K562 (cell line): ENCODE measurements around the gene RNF224. TPM values are rescaled to one million over a fixed set of nuclear protein-coding genes. Genes with fewer than 3 reads are reported as not detected.

ENCODE experiments used
- CBX3 ChIP-seq, 2 experiments: IDR thresholded peaks; 1 replicate in 1 of 2; 2 replicates in 1 of 2; pipeline ENCODE4 v1.6.1; 2012; ENCODE audit warnings: inconsistent platforms in 2 of 2, low read length in 2 of 2, borderline replicate concordance in 1 of 2, control low read depth in 1 of 2
- EGR1 ChIP-seq: fragments of 450-650 bp; conservative IDR thresholded peaks from 2 replicates; pipeline ENCODE4 v1.6.1; 2017; ENCODE audit warnings: mild to moderate bottlenecking
- GABPB1 ChIP-seq: sonication (generic); formaldehyde crosslinking; IDR thresholded peaks from 2 replicates; pipeline ENCODE4 v1.8.0; 2022; ENCODE audit warnings: mild to moderate bottlenecking, missing genetic modification reagents
- KAT8 ChIP-seq: fragments of 450-650 bp; IDR thresholded peaks from 2 replicates; pipeline ENCODE4 v1.6.1; 2016; ENCODE audit warnings: low read depth, mild to moderate bottlenecking
- KDM1A ChIP-seq, 2 experiments: fragments of 450-650 bp; IDR thresholded peaks; 2 replicates each; pipeline ENCODE4 v1.6.1; 2016; ENCODE audit warnings: mild to moderate bottlenecking in 2 of 2
- RBM34 ChIP-seq: fragments of 200-400 bp; formaldehyde crosslinking; IDR thresholded peaks from 2 replicates; pipeline ENCODE4 v1.6.1; 2018; ENCODE audit warnings: low read length, borderline replicate concordance; ENCODE audit not compliant: insufficient read depth
- RCOR1 ChIP-seq, 2 experiments: IDR thresholded peaks; 2 replicates each; pipeline ENCODE4 v1.6.1; 2012; ENCODE audit warnings: low read depth in 2 of 2, low read length in 2 of 2, borderline replicate concordance in 1 of 2, improper control_type of control experiment in 1 of 2
- SAFB ChIP-seq: fragments of 200-400 bp; formaldehyde crosslinking; IDR thresholded peaks from 2 replicates; pipeline ENCODE4 v1.6.1; 2017; ENCODE audit warnings: low read depth, low read length, borderline replicate concordance
- SMARCC2 ChIP-seq: fragments of 450-650 bp; IDR thresholded peaks from 2 replicates; pipeline ENCODE4 v1.6.1; 2017; ENCODE audit warnings: antibody characterized with exemption, moderate library complexity, mild to moderate bottlenecking, low read depth
- TBP ChIP-seq: optimal IDR thresholded peaks from 2 replicates; pipeline ENCODE3; 2011; ENCODE audit warnings: low read depth, low read length, improper control_type of control experiment
- TCF7 ChIP-seq: sonication (generic); IDR thresholded peaks from 2 replicates; pipeline ENCODE4 v1.6.1; 2016; ENCODE audit warnings: antibody characterized with exemption, borderline replicate concordance
- TOE1 ChIP-seq, 2 experiments: fragments of 450-650 bp in 1 of 2; sonication (generic) in 1 of 2; formaldehyde crosslinking in 1 of 2; IDR thresholded peaks; 2 replicates each; pipeline versions ENCODE4 v1.7.1 to v1.8.0; 2016 to 2022; ENCODE audit warnings: borderline replicate concordance in 2 of 2, mild to moderate bottlenecking in 2 of 2, antibody characterized with exemption in 1 of 2, inconsistent platforms in 1 of 2, low read depth in 1 of 2, missing genetic modification reagents in 1 of 2, moderate library complexity in 1 of 2
- WHSC1 ChIP-seq: IDR thresholded peaks from one replicate; pipeline ENCODE4 v1.6.1; 2012; ENCODE audit warnings: low read length, control low read depth, inconsistent platforms
- ZNF583 ChIP-seq: fragments of 250-450 bp; sonication (Bioruptor Pico); IDR thresholded peaks from 2 replicates; pipeline ENCODE4 v1.4.0; 2020
- polyA plus RNA-seq, 8 experiments: library from polyadenylated mRNA; depleted of rRNA in 4 of 8; stranded (reverse) in 5 of 8; unstranded in 3 of 8; fragments of >200 nt; fragmentation: Nextera tagmentation in 2 of 8; fragmentation: Illumina TruSeq in 1 of 8; extraction: Ambion mirVana in 2 of 8; extraction: Trizol in 1 of 8; gene quantifications; 2 replicates each; pipeline versions ENCODE4 v1.2.1 to v1.2.3, GENCODE V29; 2011 to 2014; ENCODE audit warnings: inconsistent platforms in 1 of 8, missing spikeins in 1 of 8
- total RNA-seq, 7 experiments: library from RNA; depleted of rRNA in 6 of 7; stranded (reverse); fragments of >200 nt in 6 of 7; fragmentation: Illumina TruSeq in 2 of 7; extraction: Trizol in 2 of 7; gene quantifications; 2 replicates each; pipeline versions ENCODE4 v1.2.1 to v1.2.3, GENCODE V29; 2011 to 2021; ENCODE audit warnings: low replicate concordance in 1 of 7
- TF ChIP-seq, protein P1 (sequence below): fragments of 200-800 bp; sonication (Bioruptor generic); IDR thresholded peaks from 2 replicates; pipeline ENCODE4 v1.6.1; 2016; ENCODE audit warnings: missing genetic modification characterization, missing compliant biosample characterization
- TF ChIP-seq, protein P2 (sequence below): conservative IDR thresholded peaks from 2 replicates; pipeline ENCODE4 v1.6.1; 2011; ENCODE audit warnings: low read depth, mild to moderate bottlenecking, low read length; ENCODE audit not compliant: control insufficient read depth
- TF ChIP-seq, protein P3 (sequence below), 2 experiments: IDR thresholded peaks; 2 replicates each; pipeline ENCODE4 v1.6.1; 2012; ENCODE audit warnings: improper control_type of control experiment in 2 of 2, low read depth in 2 of 2, low read length in 2 of 2, borderline replicate concordance in 1 of 2

Gene RNF224
- total and polyA plus RNA-seq, 9 of the 15 experiments (the other 6 are each of a cell fraction or from before 2014, with no cell fraction given): not detected

DNA sequence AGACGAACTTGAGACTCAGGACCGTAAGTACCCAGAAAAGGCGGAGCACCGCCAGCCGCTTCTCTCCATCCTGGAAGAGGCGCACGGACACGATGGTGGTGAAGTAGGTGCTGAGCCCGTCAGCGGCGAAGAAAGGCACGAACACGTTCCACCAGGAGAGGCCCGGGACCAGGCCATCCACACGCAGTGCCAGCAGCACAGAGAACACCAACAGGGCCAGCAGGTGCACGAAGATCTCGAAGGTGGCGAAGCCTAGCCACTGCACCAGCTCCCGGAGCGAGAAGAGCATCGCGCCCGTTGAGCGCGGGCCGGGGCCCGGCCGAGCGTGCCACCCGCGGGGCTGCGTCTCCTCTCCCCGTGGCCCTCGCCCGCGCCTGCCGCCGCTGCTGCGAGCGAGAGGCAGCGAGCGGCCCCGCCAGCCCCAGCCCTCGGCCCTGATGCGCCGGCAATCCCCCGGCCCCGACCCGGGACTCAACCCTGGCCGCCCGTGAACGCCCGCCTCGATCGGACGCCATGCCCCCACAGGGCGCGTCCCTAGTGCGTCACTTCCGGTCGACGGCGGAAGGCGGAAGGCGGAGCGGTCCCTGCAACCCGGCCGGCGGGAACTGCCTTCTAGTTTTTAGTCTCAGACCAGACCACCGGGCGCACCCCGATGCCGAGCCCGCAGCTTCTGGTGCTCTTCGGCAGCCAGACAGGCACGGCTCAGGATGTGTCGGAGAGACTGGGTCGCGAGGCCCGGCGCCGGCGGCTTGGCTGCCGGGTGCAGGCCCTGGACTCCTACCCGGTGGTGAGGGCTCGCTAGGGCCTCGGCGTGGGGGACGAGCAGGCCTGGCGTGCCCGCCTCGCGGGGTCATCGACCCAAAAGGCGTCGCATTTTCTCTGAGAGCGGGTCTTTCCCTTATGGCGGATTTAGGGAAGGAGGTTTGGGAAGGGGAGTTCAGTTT lies 21.9 kb upstream of the RNF224 start, which contains the start of the genes NDOR1 and TMEM203 (continued):
- TF ChIP-seq, protein P1, sequence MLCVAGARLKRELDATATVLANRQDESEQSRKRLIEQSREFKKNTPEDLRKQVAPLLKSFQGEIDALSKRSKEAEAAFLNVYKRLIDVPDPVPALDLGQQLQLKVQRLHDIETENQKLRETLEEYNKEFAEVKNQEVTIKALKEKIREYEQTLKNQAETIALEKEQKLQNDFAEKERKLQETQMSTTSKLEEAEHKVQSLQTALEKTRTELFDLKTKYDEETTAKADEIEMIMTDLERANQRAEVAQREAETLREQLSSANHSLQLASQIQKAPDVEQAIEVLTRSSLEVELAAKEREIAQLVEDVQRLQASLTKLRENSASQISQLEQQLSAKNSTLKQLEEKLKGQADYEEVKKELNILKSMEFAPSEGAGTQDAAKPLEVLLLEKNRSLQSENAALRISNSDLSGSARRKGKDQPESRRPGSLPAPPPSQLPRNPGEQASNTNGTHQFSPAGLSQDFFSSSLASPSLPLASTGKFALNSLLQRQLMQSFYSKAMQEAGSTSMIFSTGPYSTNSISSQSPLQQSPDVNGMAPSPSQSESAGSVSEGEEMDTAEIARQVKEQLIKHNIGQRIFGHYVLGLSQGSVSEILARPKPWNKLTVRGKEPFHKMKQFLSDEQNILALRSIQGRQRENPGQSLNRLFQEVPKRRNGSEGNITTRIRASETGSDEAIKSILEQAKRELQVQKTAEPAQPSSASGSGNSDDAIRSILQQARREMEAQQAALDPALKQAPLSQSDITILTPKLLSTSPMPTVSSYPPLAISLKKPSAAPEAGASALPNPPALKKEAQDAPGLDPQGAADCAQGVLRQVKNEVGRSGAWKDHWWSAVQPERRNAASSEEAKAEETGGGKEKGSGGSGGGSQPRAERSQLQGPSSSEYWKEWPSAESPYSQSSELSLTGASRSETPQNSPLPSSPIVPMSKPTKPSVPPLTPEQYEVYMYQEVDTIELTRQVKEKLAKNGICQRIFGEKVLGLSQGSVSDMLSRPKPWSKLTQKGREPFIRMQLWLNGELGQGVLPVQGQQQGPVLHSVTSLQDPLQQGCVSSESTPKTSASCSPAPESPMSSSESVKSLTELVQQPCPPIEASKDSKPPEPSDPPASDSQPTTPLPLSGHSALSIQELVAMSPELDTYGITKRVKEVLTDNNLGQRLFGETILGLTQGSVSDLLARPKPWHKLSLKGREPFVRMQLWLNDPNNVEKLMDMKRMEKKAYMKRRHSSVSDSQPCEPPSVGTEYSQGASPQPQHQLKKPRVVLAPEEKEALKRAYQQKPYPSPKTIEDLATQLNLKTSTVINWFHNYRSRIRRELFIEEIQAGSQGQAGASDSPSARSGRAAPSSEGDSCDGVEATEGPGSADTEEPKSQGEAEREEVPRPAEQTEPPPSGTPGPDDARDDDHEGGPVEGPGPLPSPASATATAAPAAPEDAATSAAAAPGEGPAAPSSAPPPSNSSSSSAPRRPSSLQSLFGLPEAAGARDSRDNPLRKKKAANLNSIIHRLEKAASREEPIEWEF (CRISPR knock-in tag): no peak
- TF ChIP-seq, protein P2, sequence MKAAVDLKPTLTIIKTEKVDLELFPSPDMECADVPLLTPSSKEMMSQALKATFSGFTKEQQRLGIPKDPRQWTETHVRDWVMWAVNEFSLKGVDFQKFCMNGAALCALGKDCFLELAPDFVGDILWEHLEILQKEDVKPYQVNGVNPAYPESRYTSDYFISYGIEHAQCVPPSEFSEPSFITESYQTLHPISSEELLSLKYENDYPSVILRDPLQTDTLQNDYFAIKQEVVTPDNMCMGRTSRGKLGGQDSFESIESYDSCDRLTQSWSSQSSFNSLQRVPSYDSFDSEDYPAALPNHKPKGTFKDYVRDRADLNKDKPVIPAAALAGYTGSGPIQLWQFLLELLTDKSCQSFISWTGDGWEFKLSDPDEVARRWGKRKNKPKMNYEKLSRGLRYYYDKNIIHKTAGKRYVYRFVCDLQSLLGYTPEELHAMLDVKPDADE: peak; percentile 80; the same call in 1 of the 2 replicates
- TF ChIP-seq SAFB (no peak), EGR1 (0 out of 2 replicates have a peak, but pooled peaks have one; percentile 32), WHSC1 (no peak), TCF7 (no peak; the same call in 1 of the 2 replicates), ZNF583 (no peak), TBP (peak; percentile 82), KDM1A (IDR thresholded peaks at IDR 0.05) (no peak), TOE1 (IDR thresholded peaks at IDR 0.05; ENCODE audit: borderline replicate concordance) (no peak), TOE1 (CRISPR knock-in tag; IDR thresholded peaks at IDR 0.05; ENCODE audit: borderline replicate concordance, low read depth) (no peak), SMARCC2 (no peak), CBX3 (IDR thresholded peaks at IDR 0.05; ENCODE audit: borderline replicate concordance in 1 of 2, low read length in 2 of 2) (no peak), KAT8 (0 out of 2 replicates have a peak, but pooled peaks have one; percentile 44), GABPB1 (peak; percentile 98), RCOR1 (IDR thresholded peaks at IDR 0.05; ENCODE audit: borderline replicate concordance in 1 of 2, low read depth in 2 of 2, low read length in 2 of 2) (no peak), RBM34 (no peak)
- TF ChIP-seq, protein P3, sequence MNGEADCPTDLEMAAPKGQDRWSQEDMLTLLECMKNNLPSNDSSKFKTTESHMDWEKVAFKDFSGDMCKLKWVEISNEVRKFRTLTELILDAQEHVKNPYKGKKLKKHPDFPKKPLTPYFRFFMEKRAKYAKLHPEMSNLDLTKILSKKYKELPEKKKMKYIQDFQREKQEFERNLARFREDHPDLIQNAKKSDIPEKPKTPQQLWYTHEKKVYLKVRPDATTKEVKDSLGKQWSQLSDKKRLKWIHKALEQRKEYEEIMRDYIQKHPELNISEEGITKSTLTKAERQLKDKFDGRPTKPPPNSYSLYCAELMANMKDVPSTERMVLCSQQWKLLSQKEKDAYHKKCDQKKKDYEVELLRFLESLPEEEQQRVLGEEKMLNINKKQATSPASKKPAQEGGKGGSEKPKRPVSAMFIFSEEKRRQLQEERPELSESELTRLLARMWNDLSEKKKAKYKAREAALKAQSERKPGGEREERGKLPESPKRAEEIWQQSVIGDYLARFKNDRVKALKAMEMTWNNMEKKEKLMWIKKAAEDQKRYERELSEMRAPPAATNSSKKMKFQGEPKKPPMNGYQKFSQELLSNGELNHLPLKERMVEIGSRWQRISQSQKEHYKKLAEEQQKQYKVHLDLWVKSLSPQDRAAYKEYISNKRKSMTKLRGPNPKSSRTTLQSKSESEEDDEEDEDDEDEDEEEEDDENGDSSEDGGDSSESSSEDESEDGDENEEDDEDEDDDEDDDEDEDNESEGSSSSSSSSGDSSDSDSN (IDR thresholded peaks at IDR 0.05; ENCODE audit: borderline replicate concordance in 1 of 2, low read depth in 2 of 2, low read length in 2 of 2): 0 out of 4 replicates have a peak, but pooled peaks have one; percentile 29 to 39
